Keratinocyte (primary cell): ENCODE data around the gene CCSER1.

ENCODE experiments used
- EZH2 ChIP-seq: IDR thresholded peaks from one replicate; pipeline ENCODE4 v1.6.1; 2012; ENCODE audit warnings: inconsistent platforms, mild to moderate bottlenecking, low read length, moderate library complexity
- TF ChIP-seq, protein P1 (sequence below), 3 experiments: IDR thresholded peaks in 1 of 3; conservative IDR thresholded peaks in 1 of 3; optimal IDR thresholded peaks in 1 of 3; 2 replicates in 2 of 3; 3 replicates in 1 of 3; pipeline versions ENCODE3 to v1.5.1; 2011; ENCODE audit warnings: low read length in 3 of 3, mild to moderate bottlenecking in 3 of 3, moderate library complexity in 2 of 3, control low read depth in 1 of 3, inconsistent platforms in 1 of 3; ENCODE audit not compliant: insufficient read depth in 2 of 3; ENCODE audit errors: extremely low read depth in 1 of 3

DNA sequence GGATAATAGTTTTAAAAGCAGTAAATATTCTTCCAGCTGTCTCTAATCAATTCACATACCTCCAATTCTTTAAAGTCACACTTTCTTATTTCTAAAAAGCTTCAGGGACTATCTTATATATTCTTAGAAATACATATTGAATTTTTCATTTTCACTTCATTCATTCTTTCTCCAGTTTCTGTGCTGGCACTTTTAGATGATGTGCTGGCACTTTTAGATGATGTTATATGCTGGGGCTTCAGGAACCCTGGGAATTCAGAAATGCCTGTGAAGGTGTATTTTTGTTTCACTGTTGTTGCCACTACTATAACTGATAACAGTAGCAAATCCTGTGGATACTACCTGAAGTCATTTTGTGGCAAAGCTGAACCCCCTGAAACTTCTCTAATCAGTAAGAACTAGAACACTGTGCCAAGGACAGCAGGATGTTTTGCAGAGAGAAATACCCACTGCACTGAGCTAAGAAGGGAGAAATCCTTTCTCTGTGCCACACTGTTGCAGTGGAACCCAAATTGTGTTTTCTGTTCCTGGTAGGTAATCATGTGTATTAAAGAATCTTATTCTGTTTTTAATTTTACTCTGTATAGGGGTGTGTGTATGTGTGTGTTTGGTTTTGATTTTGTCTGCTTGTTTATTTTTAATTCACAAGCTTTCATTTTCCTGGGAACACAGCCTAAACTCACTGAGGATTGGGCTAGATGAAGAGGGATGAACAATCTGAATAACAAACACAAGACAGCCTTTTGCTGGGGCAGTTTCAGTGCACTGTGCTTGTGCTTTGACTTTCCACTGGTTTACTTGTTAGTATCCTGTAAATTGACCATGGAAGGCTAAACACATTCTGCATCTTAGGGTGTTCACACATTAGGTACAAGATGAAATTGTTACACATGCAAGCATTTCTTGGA, 898.3 kb downstream of the CCSER1 start:
- TF ChIP-seq, protein P1, sequence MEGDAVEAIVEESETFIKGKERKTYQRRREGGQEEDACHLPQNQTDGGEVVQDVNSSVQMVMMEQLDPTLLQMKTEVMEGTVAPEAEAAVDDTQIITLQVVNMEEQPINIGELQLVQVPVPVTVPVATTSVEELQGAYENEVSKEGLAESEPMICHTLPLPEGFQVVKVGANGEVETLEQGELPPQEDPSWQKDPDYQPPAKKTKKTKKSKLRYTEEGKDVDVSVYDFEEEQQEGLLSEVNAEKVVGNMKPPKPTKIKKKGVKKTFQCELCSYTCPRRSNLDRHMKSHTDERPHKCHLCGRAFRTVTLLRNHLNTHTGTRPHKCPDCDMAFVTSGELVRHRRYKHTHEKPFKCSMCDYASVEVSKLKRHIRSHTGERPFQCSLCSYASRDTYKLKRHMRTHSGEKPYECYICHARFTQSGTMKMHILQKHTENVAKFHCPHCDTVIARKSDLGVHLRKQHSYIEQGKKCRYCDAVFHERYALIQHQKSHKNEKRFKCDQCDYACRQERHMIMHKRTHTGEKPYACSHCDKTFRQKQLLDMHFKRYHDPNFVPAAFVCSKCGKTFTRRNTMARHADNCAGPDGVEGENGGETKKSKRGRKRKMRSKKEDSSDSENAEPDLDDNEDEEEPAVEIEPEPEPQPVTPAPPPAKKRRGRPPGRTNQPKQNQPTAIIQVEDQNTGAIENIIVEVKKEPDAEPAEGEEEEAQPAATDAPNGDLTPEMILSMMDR (optimal IDR thresholded peaks at IDR 0.05 in 1 of 3, IDR thresholded peaks at IDR 0.05 in 1 of 3, conservative IDR thresholded peaks at IDR 0.05 in 1 of 3; ENCODE audit: extremely low read depth in 1 of 3, insufficient read depth in 2 of 3, low read length in 3 of 3) = no peak
- no peak for TF ChIP-seq EZH2
